Measurements from ENCODE around the gene CHRNB2.

GRCh38 chr1:154559466-154560044, 8.0 kb upstream of the CHRNB2 start:
- peak; percentile 97 for TF ChIP-seq CTCF (IDR thresholded peaks at IDR 0.05; ENCODE audit: low read depth, low read length)
- no peak for TF ChIP-seq EZH2phosphoT487 (IDR thresholded peaks at IDR 0.05; ENCODE audit: low read depth)

Measured in OCI-LY3 (cell line).